GM21737 (cell line): ENCODE results near the gene CEP152.

Source experiments
- ATAC-seq: cut with Tn5 transposase; IDR thresholded peaks from one replicate; pipeline ENCODE4 v1.9.1; 2021; ENCODE audit warnings: mild to moderate bottlenecking, moderate library complexity; ENCODE audit not compliant: unreplicated experiment

CEP152 gene

DNA sequence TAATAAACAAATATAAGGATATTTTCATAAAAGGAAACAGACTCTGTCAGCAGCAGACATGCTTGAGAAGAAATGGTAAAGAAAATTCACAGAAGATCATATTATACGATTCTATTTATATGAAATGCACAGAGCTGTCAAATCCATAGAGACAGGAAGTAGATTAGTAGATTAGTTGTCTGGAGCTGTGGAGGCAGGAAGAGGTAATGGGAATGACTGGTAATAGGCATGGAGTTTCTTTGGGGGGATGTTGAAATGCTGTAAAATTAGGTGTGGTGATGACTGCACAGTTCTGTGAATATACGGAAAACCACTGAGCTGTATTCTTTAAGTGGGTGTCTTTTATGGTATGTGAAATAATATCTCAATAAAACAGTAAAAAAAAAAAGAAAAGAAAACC lies 35.3 kb downstream of the CEP152 start:
- ATAC-seq: no peak

DNA sequence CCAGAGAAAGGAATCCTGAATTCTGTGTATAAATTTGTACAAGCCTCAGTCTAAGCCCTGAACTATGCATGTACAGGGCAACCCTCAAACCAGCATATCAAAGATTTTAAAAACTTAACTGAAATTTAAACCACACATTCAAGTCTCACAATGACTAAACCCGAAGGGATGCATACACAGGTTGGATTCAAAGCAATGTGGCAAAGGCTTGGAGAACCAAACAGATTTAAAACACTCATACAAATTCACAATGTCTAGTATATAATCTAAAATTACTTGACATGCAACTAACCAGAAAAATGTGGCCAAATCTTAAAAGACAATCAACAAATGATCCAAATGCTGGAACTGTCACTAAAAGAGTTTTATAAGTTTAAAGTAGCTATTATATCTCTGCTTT lies 36.4 kb downstream of the CEP152 start:
- no peak for ATAC-seq

DNA sequence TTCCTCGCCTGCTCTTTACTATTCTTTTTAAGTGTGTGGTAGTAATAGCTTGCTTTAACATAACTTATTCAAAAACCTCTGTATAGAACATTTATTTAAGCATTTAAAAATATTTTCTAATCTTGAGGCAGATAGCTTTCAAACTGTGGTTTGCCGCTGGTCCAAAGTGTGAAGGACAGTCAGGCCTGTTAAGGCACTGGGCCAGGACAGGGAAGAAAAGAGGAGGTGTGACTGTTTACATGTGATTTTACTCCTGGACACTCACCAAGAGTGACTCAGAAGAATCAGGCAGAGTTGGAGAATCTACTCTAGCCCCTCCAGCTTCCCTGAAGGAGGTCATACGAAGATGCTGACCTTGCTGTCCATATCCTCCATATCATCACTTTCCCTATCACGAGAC lies 44.7 kb downstream of the CEP152 start:
- no peak for ATAC-seq

DNA sequence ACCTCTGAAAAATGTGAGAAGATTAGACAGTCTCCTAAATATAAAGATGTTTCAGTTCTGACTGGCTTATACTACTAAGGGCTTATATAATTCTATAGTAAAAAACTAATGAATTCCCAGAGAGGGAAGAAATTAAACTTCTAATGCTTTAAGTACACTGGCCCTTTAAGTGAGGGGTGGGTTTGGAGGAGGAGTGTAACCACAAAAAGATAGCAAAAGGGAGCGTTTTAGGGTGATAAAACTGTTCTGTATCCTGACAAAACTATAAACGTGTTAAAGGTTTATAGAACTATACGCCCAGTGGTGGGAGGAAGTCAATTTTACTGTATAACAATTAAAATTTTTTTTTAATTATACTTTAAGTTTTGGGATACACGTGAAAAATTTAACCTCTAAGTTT lies 45.8 kb downstream of the CEP152 start:
- ATAC-seq: no peak

DNA sequence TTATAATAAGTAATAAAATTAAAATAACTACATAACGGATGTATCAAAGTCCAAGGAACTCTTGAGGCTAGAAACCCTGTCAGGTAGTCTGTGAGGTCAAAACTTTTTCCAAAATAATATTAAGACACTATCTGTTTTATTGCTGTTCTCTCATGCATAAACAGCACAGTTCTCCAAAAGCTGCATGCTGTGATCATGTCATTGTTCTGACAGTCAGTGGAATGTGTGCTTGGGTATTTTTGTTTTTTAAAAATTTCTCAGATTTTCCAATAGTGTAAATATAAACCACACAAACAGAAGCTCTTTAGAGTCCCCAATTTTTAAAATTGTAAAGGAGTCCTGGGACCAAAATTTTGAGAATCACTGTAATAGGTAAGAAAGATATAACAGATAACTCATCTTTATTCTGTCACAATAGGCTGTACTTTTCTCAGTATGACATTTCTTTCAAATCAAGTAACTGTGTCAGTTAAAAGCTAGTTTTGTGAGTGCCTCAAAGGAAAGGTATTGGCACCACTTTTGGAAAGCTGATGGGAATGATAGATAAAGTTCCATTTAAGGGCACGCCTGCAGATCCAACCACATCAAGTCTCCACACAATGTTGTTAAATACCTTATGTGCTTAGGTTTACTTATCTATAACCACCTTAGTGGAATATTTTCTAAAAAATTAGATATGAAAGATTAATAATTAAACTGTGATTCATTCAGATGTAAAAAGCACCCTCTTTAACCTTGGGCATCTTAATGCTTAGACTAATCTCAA lies 49.3 kb downstream of the CEP152 start:
- no peak for ATAC-seq

DNA sequence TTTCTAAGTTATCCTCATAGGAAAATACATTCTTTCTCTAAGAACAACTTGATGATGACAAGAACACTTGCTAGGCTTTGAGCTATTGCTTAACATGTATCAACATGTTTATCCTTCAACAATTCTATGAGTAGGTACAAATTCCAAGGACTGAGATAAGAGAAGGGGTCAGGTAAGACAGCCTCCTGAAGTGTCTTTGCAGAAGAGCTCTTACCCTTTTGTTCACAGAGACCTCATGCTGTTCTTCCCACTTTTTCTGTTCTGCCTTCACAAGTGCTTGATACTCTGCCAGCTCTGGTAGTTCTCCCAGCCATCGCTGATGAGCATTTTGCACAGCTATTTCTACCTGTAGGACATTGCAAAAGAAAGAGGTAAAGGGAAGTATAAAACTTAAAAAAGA lies 50.9 kb downstream of the CEP152 start:
- no peak for ATAC-seq

DNA sequence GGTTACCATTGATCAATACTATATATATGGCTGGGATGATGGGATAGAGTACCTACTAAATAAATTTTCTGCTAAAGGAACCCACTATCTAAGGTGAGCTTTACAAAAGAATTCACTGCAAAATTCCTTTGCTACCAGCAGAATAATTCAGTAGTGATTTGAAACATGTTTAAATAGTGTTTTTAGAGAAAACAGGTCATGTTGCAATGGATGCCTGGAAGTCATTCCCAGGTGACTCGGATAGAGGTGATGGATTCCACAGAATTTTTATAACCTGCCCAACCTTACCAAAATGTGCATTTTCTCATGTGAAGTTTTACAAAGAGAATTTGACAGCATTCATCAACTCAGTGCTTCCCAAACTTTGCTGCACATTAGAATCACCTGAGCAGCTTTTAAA lies 53.2 kb downstream of the CEP152 start:
- ATAC-seq: no peak

DNA sequence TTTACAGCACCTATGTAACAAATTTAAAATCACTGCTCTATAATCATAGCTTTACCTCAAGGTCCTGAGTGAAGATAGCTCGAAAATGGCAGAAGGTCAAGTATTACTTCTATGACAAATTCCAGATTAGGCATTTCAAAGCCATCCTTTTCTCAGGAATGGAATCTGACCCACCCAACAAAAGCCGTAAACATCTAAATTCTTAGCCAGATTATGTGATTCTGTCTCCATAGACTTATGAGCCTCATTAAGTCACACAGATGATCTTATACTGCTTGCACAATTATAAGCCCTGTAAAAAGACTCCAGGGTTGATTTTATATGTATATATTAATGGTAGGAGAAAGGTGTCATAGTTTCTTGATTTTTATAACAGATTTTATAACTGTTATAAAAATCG lies 56.9 kb downstream of the CEP152 start:
- no peak for ATAC-seq

DNA sequence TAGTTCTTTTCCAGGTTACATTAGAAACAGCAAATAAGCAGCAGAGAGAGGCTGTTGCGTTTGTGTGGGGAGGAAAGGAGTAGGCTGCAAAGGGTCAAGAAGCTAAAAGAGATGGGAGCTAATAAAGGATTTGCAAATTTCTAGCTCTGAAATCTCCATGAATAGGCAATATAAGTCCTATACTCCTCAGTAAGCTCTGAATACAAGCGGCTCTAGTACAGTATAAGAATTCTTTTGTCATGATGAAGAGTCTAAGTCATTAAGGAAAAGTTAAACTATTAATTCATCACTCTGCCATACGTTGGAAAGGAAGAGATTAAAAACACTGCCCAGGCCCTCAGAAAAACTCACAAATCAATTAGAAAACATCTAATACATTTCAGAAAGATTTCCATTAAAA lies 59.3 kb downstream of the CEP152 start:
- no peak for ATAC-seq

DNA sequence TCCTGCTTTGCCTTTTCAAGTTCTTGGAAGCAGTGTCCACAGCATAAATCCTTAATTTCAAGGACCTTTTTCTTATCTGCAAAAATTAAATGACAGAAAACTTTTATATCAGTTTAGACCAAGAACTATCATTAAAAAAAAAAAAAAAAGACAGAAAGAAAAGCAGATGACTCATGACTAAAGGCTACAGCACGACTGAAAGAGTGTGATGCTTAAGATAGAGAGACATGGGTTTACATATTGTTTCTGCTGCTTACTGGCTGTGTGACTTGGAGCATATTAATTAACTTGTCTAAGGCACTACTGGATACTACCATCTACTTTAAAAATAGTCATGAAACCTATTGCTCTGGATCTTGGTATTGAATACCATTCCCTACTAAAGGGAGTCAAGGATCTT lies 62.3 kb downstream of the CEP152 start:
- ATAC-seq: no peak

DNA sequence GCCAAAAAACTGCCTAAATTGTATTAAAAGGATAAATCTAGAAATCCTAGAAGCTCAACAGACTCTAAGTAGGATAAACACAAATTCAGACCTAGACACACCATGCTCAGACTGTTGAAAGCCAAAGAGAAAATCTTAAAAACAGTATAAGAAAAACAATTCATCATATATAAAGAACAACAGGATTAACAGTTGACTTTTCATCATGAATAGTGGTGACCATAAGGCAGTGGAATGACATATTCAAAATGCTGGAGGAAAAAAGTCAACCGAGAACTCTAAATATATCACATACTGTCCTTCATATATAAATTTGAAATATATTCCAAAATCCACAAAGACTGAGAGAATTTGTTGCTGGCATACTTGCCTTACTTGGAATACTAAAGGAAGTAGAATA lies 77.3 kb downstream of the CEP152 start:
- ATAC-seq: no peak

DNA sequence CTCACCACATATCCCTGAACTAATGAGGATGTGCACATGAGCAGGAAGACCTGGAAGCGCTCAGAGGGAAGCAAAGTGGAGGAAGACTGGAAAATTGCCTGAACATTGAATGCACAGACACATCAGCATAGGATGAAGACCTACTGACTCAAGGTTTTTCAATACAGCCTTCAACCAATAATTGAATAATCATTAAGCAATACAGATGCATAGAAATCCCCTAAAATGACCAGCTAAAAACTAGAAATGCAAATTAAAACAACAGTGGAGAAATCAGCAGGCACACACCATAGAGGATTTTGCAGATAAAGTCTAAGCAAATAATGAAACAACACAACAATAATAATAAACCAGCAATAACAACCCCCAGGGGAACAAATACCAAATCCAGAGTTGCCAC lies 80.4 kb downstream of the CEP152 start:
- no peak for ATAC-seq

DNA sequence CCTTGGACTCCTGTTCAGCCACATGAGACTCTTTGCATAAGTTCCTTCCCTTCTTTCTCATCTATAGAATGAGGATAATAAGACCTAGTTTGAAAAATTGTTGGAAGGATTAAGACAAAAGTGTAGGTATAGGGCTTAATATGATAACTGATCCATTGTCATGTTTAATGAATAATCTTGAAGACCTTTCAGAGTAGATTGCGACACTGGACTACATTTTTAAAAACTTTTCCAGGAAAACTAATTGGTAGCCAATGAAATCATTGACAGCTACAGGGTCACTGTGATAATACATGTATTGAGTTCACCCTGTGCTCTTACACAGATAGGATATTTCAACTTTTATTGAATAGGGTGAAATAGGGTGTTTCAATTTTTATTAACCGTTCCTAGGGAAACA lies 86.9 kb downstream of the CEP152 start:
- ATAC-seq: no peak

DNA sequence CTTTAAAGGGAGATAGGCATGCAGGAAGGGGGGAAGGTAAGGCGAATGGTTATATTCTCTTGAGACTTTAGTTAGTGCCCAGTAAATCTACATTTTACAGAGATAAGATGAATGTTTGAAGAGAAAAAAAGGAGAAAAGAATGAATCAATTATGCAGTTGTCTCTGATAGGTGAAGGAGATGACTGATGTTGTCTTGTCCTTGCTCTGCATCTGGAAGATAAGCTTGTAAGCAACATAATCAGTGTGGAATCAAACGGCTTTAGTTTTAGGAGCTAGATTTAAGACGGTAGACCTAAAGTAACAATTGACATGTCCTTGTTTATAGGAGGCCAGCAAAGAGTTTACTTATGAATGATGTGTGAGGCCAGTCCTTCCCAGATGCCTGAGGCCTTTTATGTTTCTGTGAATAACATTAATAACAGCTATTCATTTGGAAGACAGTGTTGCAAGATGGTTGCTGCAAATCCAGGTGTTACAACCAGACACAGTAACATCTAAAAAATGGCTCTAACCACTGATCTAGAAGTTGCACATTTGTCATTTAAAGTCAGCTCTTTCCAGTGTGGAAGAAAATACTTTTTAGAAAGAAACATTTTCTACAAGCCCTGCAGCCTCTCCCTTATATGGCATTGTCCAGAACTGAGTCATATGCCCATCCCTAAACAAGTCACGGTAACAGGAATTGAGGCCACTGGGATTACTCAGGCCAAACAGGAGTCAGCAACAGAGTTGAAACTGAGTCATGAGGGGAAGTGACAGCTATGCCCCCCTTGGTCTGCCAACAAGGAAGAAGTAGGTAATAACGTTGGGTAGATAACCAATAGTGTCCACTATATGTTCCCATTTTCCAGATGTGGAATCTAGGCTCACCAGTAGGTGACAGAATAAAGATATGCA lies 87.9 kb downstream of the CEP152 start:
- ATAC-seq: no peak

DNA sequence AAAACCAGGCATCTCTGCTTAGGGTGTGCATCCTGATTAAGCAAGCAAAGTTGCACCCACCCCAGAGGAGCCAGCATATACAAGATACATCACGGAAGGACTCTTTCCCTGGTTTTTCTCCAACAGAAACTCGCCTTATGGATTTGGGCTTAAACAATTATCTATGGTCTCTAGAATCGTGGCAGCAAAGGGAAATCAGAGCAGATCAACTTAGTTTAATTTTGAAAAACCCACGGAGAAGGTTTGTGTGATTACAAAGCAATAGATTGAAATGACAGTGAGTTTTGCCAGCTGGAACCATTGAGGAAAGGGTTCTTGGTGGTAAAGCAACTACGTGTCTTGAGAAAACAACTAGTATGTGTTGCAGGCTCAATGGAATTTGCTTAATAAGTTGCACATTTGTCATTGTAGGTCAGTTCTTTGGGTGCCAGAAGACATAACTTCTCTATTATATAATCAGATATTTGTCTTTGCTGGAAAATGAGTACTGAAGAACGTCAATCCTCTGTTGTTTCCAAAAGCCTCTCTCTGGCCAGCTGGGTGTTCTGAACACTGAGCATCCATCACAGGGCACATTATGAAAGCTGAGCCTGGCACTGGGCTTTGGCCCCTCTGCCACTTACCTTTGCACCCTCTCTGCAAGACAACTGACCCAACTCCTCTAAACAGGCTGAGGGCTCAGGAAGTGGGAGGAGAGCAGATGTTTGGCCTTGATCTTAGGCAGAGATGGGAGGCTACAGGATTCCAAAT lies 89.6 kb downstream of the CEP152 start:
- ATAC-seq: no peak

DNA sequence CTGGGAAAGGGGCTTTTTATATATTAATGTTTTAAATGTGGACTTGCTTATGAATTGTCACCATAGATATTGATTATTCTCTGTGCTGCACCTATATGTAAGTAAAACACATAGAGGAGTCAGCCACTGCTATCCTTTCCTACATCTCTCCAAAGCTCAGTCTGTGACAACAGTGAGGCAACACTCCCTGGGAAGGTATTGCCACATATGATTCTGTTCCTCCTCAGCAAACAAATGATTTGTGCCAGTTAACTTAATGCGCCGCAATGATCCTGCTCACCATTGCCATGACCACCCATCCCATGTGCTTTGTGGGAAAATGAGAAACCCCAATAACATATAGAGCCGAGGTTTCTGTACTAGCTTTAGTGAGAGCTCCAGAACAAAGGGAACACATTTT lies 90.2 kb downstream of the CEP152 start:
- ATAC-seq: no peak

DNA sequence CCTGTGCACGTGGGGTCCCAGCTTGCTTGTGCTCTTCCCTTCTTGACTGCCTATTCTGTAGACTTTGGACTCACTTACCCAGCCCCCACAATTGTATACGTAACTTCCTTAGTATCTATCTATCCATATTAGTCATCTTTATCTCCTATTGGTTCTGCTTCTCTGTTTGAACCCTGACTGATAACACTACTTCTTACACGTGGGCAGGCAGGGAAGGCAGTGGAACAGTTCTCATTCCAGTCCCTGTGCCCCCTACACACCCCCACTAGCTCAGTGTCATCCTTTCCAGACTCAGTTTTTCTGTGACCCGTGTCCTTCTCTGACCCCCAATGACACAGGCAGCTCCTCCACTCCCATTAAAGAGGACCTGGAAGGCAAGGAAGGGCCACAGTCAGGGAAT lies 91.2 kb downstream of the CEP152 start:
- ATAC-seq: no peak

DNA sequence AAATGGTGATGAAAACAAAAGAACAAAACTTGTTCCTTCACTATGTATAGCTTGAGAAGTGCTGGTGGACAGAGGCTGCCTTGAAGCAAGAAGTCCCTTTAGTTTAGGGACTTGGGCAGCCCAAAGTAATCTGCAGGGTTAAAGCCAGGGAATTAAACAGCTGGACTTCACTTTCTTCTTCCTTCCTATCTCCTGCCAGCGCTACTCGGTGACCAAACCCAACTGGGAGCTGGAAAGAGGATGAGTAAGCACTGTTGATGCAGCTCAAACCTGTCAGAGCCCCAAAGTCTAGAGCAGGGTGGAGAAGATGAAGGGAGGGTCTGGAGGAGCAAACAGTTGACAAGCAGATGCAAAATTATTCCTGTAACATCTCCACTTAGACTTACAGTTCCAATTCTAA lies 92.2 kb downstream of the CEP152 start:
- ATAC-seq: no peak

DNA sequence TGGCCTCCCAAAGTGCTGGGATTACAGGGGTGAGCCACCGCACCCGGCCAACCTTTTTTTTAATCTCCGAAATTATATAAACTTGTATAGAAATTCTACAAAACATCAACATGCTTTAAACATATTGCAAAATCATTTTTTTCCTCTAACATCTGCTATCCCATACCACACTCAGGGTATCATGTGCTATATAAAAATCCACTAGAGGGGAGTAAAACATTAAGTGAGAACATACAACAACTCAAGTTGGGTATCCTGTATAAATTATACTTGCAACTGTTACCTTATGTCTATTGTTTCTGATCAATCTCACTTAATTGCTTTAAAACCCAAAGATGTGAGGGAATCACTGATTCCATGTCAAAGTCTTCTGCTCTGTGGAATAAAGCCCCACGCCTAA lies 93.4 kb downstream of the CEP152 start:
- ATAC-seq: no peak

DNA sequence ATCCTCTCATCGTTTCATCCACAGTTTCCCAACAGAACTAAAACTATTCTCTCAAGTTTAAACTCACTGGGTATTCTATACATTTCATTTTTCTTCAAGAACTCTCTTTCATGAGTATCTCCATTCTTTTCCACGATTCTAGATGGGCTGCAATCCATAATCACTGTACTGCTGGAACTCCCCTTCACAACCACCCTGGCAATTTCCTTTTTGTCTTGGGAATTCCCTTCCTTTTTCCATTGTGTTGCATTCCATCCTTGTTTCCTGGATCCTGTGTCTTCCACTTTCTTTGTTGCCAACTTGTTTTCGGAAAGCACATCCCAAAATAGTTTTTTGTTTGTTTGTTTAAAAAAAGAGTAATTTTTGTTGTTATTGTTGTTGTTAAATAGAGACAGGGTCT lies 98.3 kb downstream of the CEP152 start:
- no peak for ATAC-seq

DNA sequence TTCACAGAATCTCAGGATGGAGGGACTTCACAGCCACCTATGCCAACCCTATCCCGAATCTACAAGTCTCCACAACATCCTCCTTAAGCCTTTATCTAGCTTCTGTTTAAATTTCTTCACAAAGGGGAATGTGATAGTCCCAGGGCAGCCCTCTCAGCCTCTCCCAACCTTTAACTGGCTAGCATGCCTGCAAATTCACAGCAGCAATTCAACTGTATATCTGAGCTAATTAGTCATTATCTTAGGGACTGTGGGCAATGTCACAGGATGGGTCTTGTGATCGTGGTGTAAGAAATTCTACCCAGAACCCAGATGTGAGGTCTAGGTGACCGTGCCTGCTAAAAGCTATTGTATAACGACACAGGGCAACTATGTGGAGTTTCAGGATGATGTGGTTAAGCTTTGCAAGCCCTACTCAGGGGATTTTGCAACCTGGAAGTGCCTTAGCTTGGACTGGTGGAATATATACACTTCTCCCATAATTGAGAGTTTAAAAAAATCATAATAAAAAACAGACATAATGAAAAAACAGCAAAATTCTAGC lies 99.8 kb downstream of the CEP152 start:
- no peak for ATAC-seq
